ENCODE results near the gene FRYL. TPM values are rescaled to one million over a fixed set of nuclear protein-coding genes. Genes with fewer than 3 reads are reported as not detected.
A peak's percentile ranks its signal among the peaks of the same experiment; 100 is the strongest.
"Not testable (repeated sequence)": the region's sequence is repeated elsewhere in the genome, so short reads cannot be mapped to it uniquely, and the experiment has no call there.

Gene FRYL
- total and polyA plus RNA-seq, 2 of the 13 experiments (the other 11 are each of a cell fraction or from before 2014, with no cell fraction given): 9.7 to 19.6 TPM

DNA sequence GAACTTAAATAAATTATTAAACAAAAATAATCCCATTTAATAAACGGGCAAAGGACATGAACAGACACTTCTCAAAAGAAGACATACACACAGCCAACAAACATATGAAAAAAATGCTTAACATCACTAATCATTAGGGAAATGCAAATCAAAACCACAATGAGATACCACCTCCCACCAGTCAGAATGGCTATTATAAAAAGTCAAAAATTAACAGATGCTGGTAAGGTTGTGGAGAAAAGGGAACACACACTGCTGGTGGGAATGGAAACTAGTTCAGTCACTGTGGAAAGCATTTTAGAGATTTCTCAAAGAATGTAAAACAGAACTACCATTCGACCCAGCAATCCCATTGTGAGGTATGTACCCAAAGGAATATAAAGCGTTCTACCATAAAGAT is 328.4 kb downstream of the FRYL start:
- H2AFZ ChIP-seq (ENCODE audit: low read length); H3K36me3 ChIP-seq (replicated peaks in 1 of 2; ENCODE audit: control insufficient read depth in 1 of 2, insufficient read depth in 2 of 2, low read length in 2 of 2); in situ Hi-C loops (cut with HindIII; ENCODE audit: extremely low pct_ligation_motif_present, low pct_unique_long_range_greater_than_20kb); H3K9ac ChIP-seq (ENCODE audit: insufficient read depth, low read depth, low read length); intact Hi-C loops (cut with micrococcal nuclease; ENCODE audit: unreplicated experiment); POLR2A ChIA-PET; H3K4me1 ChIP-seq (ENCODE audit: insufficient read depth, low read length); H3K9me3 ChIP-seq (ENCODE audit: low read length); BruUV-seq (replicated peaks); H3K27me3 ChIP-seq (ENCODE audit: control insufficient read depth in 1 of 2, insufficient read depth in 2 of 2, low read length in 2 of 2); CTCF ChIA-PET (ENCODE audit: low intra/inter-chr PET ratio, low total read pairs); H3K4me3 ChIP-seq (replicated peaks in 1 of 3; ENCODE audit: insufficient read depth in 1 of 3, low read depth in 2 of 3, low read length in 3 of 3); H4K20me1 ChIP-seq (ENCODE audit: insufficient read depth, low read length); DNase-seq (ENCODE audit: low spot score); H3K27ac ChIP-seq (ENCODE audit: extremely low read length, insufficient read depth, low read length); H3K4me2 ChIP-seq (ENCODE audit: low read depth, low read length); H3K79me2 ChIP-seq (ENCODE audit: insufficient read depth, low read length); ATAC-seq: not testable (repeated sequence)
- 16% methylated on average over 3 of the region's 3 CpGs for WGBS (ENCODE audit: low lambda C conversion rate)
- peak; percentile 8 for FAIRE-seq

GRCh38 chr4:48450740-48451139 is 329.3 kb downstream of the FRYL start:
- CTCF ChIA-PET (ENCODE audit: low intra/inter-chr PET ratio, low total read pairs): no interaction called here
- Histone ChIP-seq H3K27ac (ENCODE audit: extremely low read length, insufficient read depth, low read length) (no peak overlapping the region), H3K4me3 (replicated peaks in 1 of 3; ENCODE audit: insufficient read depth in 1 of 3, low read depth in 2 of 3, low read length in 3 of 3) (no peak overlapping the region), H4K20me1 (ENCODE audit: insufficient read depth, low read length) (no peaks in the 10 kb centered on the region), H2AFZ (ENCODE audit: low read length) (no peak overlapping the region), H3K4me1 (ENCODE audit: insufficient read depth, low read length) (0 out of 2 replicates have a peak, but pooled peaks cover 10% of the 10 kb centered on the region), H3K9me3 (ENCODE audit: low read length) (no peaks in the 10 kb centered on the region), H3K79me2 (ENCODE audit: insufficient read depth, low read length) (no peaks in the 10 kb centered on the region), H3K4me2 (ENCODE audit: low read depth, low read length) (no peak overlapping the region), H3K36me3 (replicated peaks in 1 of 2; ENCODE audit: control insufficient read depth in 1 of 2, insufficient read depth in 2 of 2, low read length in 2 of 2) (no peaks in the 10 kb centered on the region), H3K27me3 (ENCODE audit: control insufficient read depth in 1 of 2, insufficient read depth in 2 of 2, low read length in 2 of 2) (no peaks in the 10 kb centered on the region), H3K9ac (ENCODE audit: insufficient read depth, low read depth, low read length) (no peak overlapping the region)
- intact Hi-C loops (cut with micrococcal nuclease; ENCODE audit: unreplicated experiment) (no loop called here), in situ Hi-C loops (cut with HindIII; ENCODE audit: extremely low pct_ligation_motif_present, low pct_unique_long_range_greater_than_20kb) (no loop called here)
- DNase-seq (ENCODE audit: low spot score) (no peak), ATAC-seq (no peak), FAIRE-seq (no peak)
- no TSS peak for BruUV-seq (replicated peaks)
- POLR2A ChIA-PET: no interaction called here
- WGBS (ENCODE audit: low lambda C conversion rate): 75% methylated on average over 3 of the region's 3 CpGs
- no peak for TF ChIP-seq NR2F1 (CRISPR knock-in tag; IDR thresholded peaks at IDR 0.05)
- TF ChIP-seq ZMYM4 (CRISPR knock-in tag; IDR thresholded peaks at IDR 0.05): no peak
- no peak for TF ChIP-seq ZSCAN22 (CRISPR knock-in tag; IDR thresholded peaks at IDR 0.05)
- TF ChIP-seq CEBPG (CRISPR knock-in tag; IDR thresholded peaks at IDR 0.05): no peak
- no peak for TF ChIP-seq ZNF563 (CRISPR knock-in tag; IDR thresholded peaks at IDR 0.05)
- TF ChIP-seq MAZ (IDR thresholded peaks at IDR 0.05; ENCODE audit: borderline replicate concordance, low read depth, low read length): no peak
- TF ChIP-seq MAZ (CRISPR knock-in tag; IDR thresholded peaks at IDR 0.05; ENCODE audit: low read depth): no peak
- no peak for TF ChIP-seq ZNF772 (CRISPR knock-in tag; IDR thresholded peaks at IDR 0.05)
- TF ChIP-seq ZNF530 (CRISPR knock-in tag; IDR thresholded peaks at IDR 0.05; ENCODE audit: low read depth): no peak
- no peak for TF ChIP-seq PBX2 (CRISPR knock-in tag; IDR thresholded peaks at IDR 0.05)
- TF ChIP-seq SMC3 (IDR thresholded peaks at IDR 0.05; ENCODE audit: low read length): no peak
- TF ChIP-seq ZNF567 (CRISPR knock-in tag; IDR thresholded peaks at IDR 0.05; ENCODE audit: borderline replicate concordance): no peak
- TF ChIP-seq, protein P1, sequence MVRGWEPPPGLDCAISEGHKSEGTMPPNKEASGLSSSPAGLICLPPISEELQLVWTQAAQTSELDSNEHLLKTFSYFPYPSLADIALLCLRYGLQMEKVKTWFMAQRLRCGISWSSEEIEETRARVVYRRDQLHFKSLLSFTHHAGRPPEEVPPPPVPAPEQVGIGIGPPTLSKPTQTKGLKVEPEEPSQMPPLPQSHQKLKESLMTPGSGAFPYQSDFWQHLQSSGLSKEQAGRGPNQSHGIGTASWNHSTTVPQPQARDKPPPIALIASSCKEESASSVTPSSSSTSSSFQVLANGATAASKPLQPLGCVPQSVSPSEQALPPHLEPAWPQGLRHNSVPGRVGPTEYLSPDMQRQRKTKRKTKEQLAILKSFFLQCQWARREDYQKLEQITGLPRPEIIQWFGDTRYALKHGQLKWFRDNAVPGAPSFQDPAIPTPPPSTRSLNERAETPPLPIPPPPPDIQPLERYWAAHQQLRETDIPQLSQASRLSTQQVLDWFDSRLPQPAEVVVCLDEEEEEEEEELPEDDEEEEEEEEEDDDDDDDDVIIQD (CRISPR knock-in tag; IDR thresholded peaks at IDR 0.05; ENCODE audit: low read depth): no peak
- no peak for TF ChIP-seq HMG20B (CRISPR knock-in tag; conservative IDR thresholded peaks at IDR 0.05)
- TF ChIP-seq STAG1 (CRISPR knock-in tag; IDR thresholded peaks at IDR 0.05): no peak
- TF ChIP-seq, protein P2, sequence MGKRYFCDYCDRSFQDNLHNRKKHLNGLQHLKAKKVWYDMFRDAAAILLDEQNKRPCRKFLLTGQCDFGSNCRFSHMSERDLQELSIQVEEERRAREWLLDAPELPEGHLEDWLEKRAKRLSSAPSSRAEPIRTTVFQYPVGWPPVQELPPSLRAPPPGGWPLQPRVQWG (CRISPR knock-in tag; IDR thresholded peaks at IDR 0.05; ENCODE audit: borderline replicate concordance, low read depth): no peak
- TF ChIP-seq ZKSCAN1 (IDR thresholded peaks at IDR 0.05; ENCODE audit: low read length): no peak
- TF ChIP-seq ZNF878 (CRISPR knock-in tag; IDR thresholded peaks at IDR 0.05): no peak
- TF ChIP-seq FOXO1 (CRISPR knock-in tag; IDR thresholded peaks at IDR 0.05): no peak

All from HepG2 (cell line).